ENCODE data around the gene CRYBG1.
"Not testable (repeated sequence)": the region's sequence is repeated elsewhere in the genome, so short reads cannot be mapped to it uniquely, and the experiment has no call there.

CRYBG1 gene

DNA sequence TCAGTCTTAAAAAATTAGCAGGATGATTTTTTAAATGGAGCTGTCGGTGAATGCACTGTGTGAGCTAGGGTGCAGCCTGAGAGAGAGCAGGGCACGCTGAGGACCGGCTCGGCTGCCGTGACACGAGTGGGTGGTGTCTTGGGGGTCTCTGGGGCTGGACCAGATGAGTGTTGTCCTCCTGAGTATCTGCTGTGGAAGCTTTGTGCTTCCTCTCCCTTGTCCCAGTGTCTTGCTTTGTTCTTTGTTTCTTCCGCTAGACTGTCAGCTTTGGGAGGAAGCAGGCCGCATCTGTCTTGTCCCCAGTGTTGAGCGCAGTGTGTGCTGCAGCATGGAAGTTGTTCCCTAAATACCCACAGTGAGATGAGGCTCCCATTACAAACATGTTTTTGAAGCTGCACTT is 179.4 kb downstream of the CRYBG1 start:
- in situ Hi-C loops (cut with MboI; ENCODE audit: low pct_unique_long_range_greater_than_20kb, low sequenced_read_pairs, unreplicated experiment), result no loop called here
- no peak for TF ChIP-seq CTCF (IDR thresholded peaks at IDR 0.05; ENCODE audit: extremely low read depth, insufficient read depth, missing control alignments)
- no peak for DNase-seq (ENCODE audit: low spot score)

GRCh38 chr6:106540432-106540831 is 179.9 kb downstream of the CRYBG1 start:
- in situ Hi-C loops (cut with MboI; ENCODE audit: low pct_unique_long_range_greater_than_20kb, low sequenced_read_pairs, unreplicated experiment), result no loop called here
- TF ChIP-seq CTCF (IDR thresholded peaks at IDR 0.05; ENCODE audit: extremely low read depth, insufficient read depth, missing control alignments), result no peak
- DNase-seq (ENCODE audit: low spot score), result no peak

GRCh38 chr6:106540907-106541306 is 180.4 kb downstream of the CRYBG1 start:
- in situ Hi-C loops (cut with MboI; ENCODE audit: low pct_unique_long_range_greater_than_20kb, low sequenced_read_pairs, unreplicated experiment), result no loop called here
- DNase-seq (ENCODE audit: low spot score), result no peak
- TF ChIP-seq CTCF (IDR thresholded peaks at IDR 0.05; ENCODE audit: extremely low read depth, insufficient read depth, missing control alignments), result no peak

DNA sequence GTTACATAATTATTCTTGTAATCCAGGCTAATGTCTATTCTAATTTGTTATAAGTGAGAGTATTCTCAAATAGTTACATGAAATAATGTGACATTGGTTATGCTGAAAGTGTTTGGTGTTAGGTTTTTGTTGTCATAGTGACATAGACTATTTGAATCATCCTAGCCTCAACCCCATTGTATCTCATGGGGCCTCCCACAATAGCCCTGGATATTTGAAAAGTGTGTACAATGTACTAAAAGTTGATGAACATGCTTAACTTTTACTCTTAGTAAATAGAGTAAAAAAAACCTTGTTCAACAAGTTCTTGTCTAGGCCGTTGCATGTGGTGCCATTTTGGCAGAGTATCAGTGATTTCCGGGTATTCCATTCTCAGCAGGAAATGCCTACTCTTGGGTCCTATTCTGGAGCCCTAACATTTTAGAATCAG is 185.8 kb downstream of the CRYBG1 start:
- DNase-seq (ENCODE audit: low spot score), result no peak
- in situ Hi-C loops (cut with MboI; ENCODE audit: low pct_unique_long_range_greater_than_20kb, low sequenced_read_pairs, unreplicated experiment), result no loop called here
- TF ChIP-seq CTCF (IDR thresholded peaks at IDR 0.05; ENCODE audit: extremely low read depth, insufficient read depth, missing control alignments), result no peak

- in situ Hi-C loops (cut with MboI; ENCODE audit: low pct_unique_long_range_greater_than_20kb, low sequenced_read_pairs, unreplicated experiment), result no loop called here
- TF ChIP-seq CTCF (IDR thresholded peaks at IDR 0.05; ENCODE audit: extremely low read depth, insufficient read depth, missing control alignments), result no peak
- DNase-seq (ENCODE audit: low spot score), result no peak
These were observed 186.3 kb downstream of the CRYBG1 start for GRCh38 chr6:106546691-106547414.

DNA sequence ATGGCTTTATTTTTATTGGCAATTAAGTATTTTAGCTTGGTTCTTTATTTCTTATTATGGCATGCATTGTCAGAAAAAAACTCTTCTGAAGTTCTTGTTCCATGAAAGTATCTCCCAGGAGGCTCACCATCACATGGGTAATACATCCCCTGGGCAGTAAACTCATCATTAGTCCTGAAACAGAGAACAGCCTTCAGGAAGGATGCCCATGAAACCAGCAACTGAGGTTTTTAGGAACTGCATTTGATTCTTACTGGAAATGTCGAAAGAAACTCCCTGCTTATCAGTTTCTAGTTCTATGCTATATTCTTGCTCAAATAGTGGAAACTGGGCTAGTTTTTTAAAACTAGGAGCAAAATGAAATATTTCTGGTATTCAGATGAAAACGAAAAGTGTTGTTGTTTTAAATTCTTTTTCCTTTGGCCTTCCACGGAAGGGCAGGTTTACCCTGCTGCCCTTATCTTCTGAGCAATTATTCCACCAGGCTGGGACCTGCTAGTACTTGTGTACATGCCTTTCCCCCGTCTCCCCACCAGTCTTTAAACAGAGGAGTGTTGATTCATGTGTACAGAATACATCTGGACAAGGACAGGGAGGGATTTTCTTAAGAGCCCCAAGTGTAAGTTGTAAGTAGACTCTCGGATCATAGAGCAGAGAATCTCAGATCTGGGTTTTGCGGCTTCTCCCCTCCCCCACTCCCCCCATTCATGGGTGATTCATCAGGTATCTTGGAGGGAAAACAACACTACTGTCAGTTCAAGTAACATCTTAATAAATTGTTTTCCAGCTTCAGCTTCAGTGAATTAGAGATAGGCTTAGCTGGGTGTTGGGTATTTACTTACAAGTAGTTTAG is 187.3 kb downstream of the CRYBG1 start:
- TF ChIP-seq CTCF (IDR thresholded peaks at IDR 0.05; ENCODE audit: extremely low read depth, insufficient read depth, missing control alignments), result no peak
- in situ Hi-C loops (cut with MboI; ENCODE audit: low pct_unique_long_range_greater_than_20kb, low sequenced_read_pairs, unreplicated experiment), result no loop called here
- no peak for DNase-seq (ENCODE audit: low spot score)

- in situ Hi-C loops (cut with MboI; ENCODE audit: low pct_unique_long_range_greater_than_20kb, low sequenced_read_pairs, unreplicated experiment), result not testable (repeated sequence)
These were observed 188.5 kb downstream of the CRYBG1 start for GRCh38 chr6:106548926-106549455.

More at GRCh38 chr6:106548926-106549455, 188.5 kb downstream of the CRYBG1 start:
- DNase-seq (ENCODE audit: low spot score), result not testable (repeated sequence)

Data from GM13977 (cell line).